HepG2 (cell line): ENCODE data around the gene ARGLU1. TPM values are rescaled to one million over a fixed set of nuclear protein-coding genes. Genes with fewer than 3 reads are reported as not detected.

Experiments
- ATAC-seq: fragments of 200-7000 bp; cut with Tn5 transposase; 3 replicates; pipeline ENCODE4 v1.9.1; 2020; ENCODE audit warnings: mild to moderate bottlenecking, moderate library complexity
- BruUV-seq: library from RNA; stranded (reverse); fragments of 400-500 nt; replicated peaks from 2 replicates; lab custom pipeline; 2021; lab: Mats Ljungman, UMichigan
- CTCF ChIA-PET: fragments of 300-600 bp; formaldehyde crosslinking; extraction: SDS; loops from one replicate; lab custom pipeline; 2021; ENCODE audit warnings: low total read pairs, inconsistent platforms, low intra/inter-chr PET ratio; lab: Yijun Ruan, JAX
- POLR2A ChIA-PET: fragments of 350-600 bp; sonication (Branson Sonifier 250); formaldehyde crosslinking; loops from one replicate; lab custom pipeline; 2020; ENCODE audit warnings: antibody characterized with exemption, inconsistent platforms; lab: Yijun Ruan, JAX
- DNase-seq: peaks from one replicate; pipeline ENCODE4 v3.0.0-alpha.2; 2015; ENCODE audit warnings: low spot score
- FAIRE-seq: peaks from 3 replicates; lab custom pipeline; 2011; peaks lifted over from hg19 to GRCh38; lab: Jason Lieb, UNC
- H2AFZ ChIP-seq: one replicate; pipeline ENCODE4 v1.6.1; 2011; ENCODE audit warnings: low read length, inconsistent platforms
- H3K27ac ChIP-seq: fragments of 300-600 bp; 3 replicates; pipeline ENCODE4 v1.8.0; 2011; ENCODE audit warnings: mixed run types, mild to moderate bottlenecking, mixed read lengths, low read length, inconsistent platforms; ENCODE audit not compliant: insufficient read depth; ENCODE audit errors: extremely low read length
- H3K27me3 ChIP-seq, 2 experiments: fragments of 200-600 bp in 1 of 2; 2 replicates in 1 of 2; 3 replicates in 1 of 2; pipeline versions ENCODE4 v1.6.0 to v1.8.0; 2011; ENCODE audit warnings: low read length in 2 of 2, mild to moderate bottlenecking in 2 of 2, moderate library complexity in 2 of 2, inconsistent platforms in 1 of 2; ENCODE audit not compliant: insufficient read depth in 2 of 2, control insufficient read depth in 1 of 2
- H3K36me3 ChIP-seq, 2 experiments: fragments of 200-600 bp in 1 of 2; replicated peaks in 1 of 2; 2 replicates in 1 of 2; 3 replicates in 1 of 2; pipeline versions ENCODE4 v1.5.1 to v1.8.0; 2011; ENCODE audit warnings: low read length in 2 of 2, inconsistent platforms in 1 of 2; ENCODE audit not compliant: insufficient read depth in 2 of 2, control insufficient read depth in 1 of 2
- H3K4me1 ChIP-seq: 2 replicates; pipeline ENCODE4 v1.5.1; 2012; ENCODE audit warnings: low read length, inconsistent platforms; ENCODE audit not compliant: insufficient read depth
- H3K4me2 ChIP-seq: 2 replicates; pipeline ENCODE4 v1.6.0; 2011; ENCODE audit warnings: low read depth, low read length, inconsistent platforms
- H3K4me3 ChIP-seq, 3 experiments: fragments of 200-600 bp in 1 of 3; sonication (generic), shearing (Covaris generic) in 1 of 3; replicated peaks in 1 of 3; 2 replicates each; pipeline ENCODE4 v1.5.1; 2011 to 2016; ENCODE audit warnings: low read length in 3 of 3, inconsistent platforms in 2 of 3, low read depth in 2 of 3, mild to moderate bottlenecking in 2 of 3, control low read depth in 1 of 3, mixed read lengths in 1 of 3; ENCODE audit not compliant: insufficient read depth in 1 of 3
- H3K79me2 ChIP-seq: one replicate; pipeline ENCODE4 v1.6.1; 2011; ENCODE audit warnings: low read length, inconsistent platforms; ENCODE audit not compliant: insufficient read depth
- H3K9ac ChIP-seq: 2 replicates; pipeline ENCODE4 v1.6.0; 2011; ENCODE audit warnings: mild to moderate bottlenecking, low read depth, low read length, inconsistent platforms; ENCODE audit not compliant: insufficient read depth
- H3K9me3 ChIP-seq: 2 replicates; pipeline ENCODE4 v1.5.1; 2012; ENCODE audit warnings: mild to moderate bottlenecking, low read length
- H4K20me1 ChIP-seq: 2 replicates; pipeline ENCODE4 v1.6.0; 2011; ENCODE audit warnings: inconsistent platforms, mild to moderate bottlenecking, low read length, moderate library complexity; ENCODE audit not compliant: insufficient read depth
- MAX ChIP-seq: IDR thresholded peaks from 2 replicates; pipeline ENCODE4 v1.6.1; 2012; ENCODE audit warnings: inconsistent platforms
- NR2C2 ChIP-seq: sonication (generic); formaldehyde crosslinking; IDR thresholded peaks from 2 replicates; pipeline ENCODE4 v1.4.0; 2020; ENCODE audit warnings: missing genetic modification reagents, mild to moderate bottlenecking, moderate library complexity, borderline replicate concordance
- PATZ1 ChIP-seq: sonication (generic); formaldehyde crosslinking; IDR thresholded peaks from 2 replicates; pipeline ENCODE4 v1.4.0; 2020; ENCODE audit warnings: missing genetic modification reagents
- SIN3B ChIP-seq: fragments of 150-350 bp; IDR thresholded peaks from 2 replicates; pipeline ENCODE4 v1.6.1; 2014; ENCODE audit warnings: low read length
- ZBTB7A ChIP-seq: sonication (generic); formaldehyde crosslinking; IDR thresholded peaks from 2 replicates; pipeline ENCODE4 v1.8.0; 2022; ENCODE audit warnings: mild to moderate bottlenecking, missing genetic modification reagents
- ZNF274 ChIP-seq: sonication (generic); formaldehyde crosslinking; IDR thresholded peaks from 2 replicates; pipeline ENCODE4 v1.5.1; 2020; ENCODE audit warnings: mild to moderate bottlenecking, missing genetic modification reagents
- ZNF572 ChIP-seq: sonication (generic); formaldehyde crosslinking; IDR thresholded peaks from 2 replicates; pipeline ENCODE4 v1.5.1; 2020; ENCODE audit warnings: mild to moderate bottlenecking, missing genetic modification reagents
- ZNF780A ChIP-seq: sonication (generic); formaldehyde crosslinking; IDR thresholded peaks from 2 replicates; pipeline ENCODE4 v1.8.0; 2022; ENCODE audit warnings: mild to moderate bottlenecking, missing genetic modification reagents, moderate library complexity
- ZNF841 ChIP-seq: sonication (generic); formaldehyde crosslinking; IDR thresholded peaks from 2 replicates; pipeline ENCODE4 v1.8.1; 2023; ENCODE audit warnings: missing genetic modification reagents, borderline replicate concordance
- WGBS: methylation state at CpG from one replicate; pipeline ENCODE4 v1.1.6; 2017; ENCODE audit warnings: low lambda C conversion rate; 5-methylcytosine and 5-hydroxymethylcytosine counted together
- in situ Hi-C: cut with HindIII; loops from 2 replicates; pipeline ENCODE4 v1.10.0; 2017; ENCODE audit warnings: low pct_unique_long_range_greater_than_20kb; ENCODE audit not compliant: extremely low pct_ligation_motif_present
- intact Hi-C: fragments of 100-400 bp; cut with micrococcal nuclease; formaldehyde crosslinking; loops from one replicate; pipeline ENCODE4 v1.10.0; 2022; ENCODE audit not compliant: unreplicated experiment
- polyA plus RNA-seq, 8 experiments: library from polyadenylated mRNA; depleted of rRNA in 3 of 8; stranded (reverse) in 7 of 8; unstranded in 1 of 8; fragments of >200 nt; fragmentation: Illumina TruSeq in 4 of 8; extraction: Trizol in 4 of 8; gene quantifications; 2 replicates each; pipeline versions ENCODE4 v1.2.1 to v1.2.3, GENCODE V29; 2011 to 2016; ENCODE audit warnings: low read depth in 4 of 8, missing spikeins in 1 of 8, mixed read lengths in 1 of 8; ENCODE audit not compliant: insufficient read depth in 1 of 8
- total RNA-seq, 5 experiments: library from RNA; depleted of rRNA; stranded (reverse); fragments of >200 nt; fragmentation: Illumina TruSeq; extraction: Trizol; gene quantifications; 2 replicates each; pipeline ENCODE4 v1.2.3, GENCODE V29; 2016; ENCODE audit warnings: low read depth in 1 of 5
- TF ChIP-seq, protein P1 (sequence below): sonication (generic); formaldehyde crosslinking; IDR thresholded peaks from 2 replicates; pipeline ENCODE4 v1.8.0; 2022; ENCODE audit warnings: mild to moderate bottlenecking, missing genetic modification reagents; ENCODE audit not compliant: insufficient replicate concordance

The ARGLU1 gene
- total and polyA plus RNA-seq, 2 of the 13 experiments (the other 11 are each of a cell fraction or from before 2014, with no cell fraction given) = 47.1 to 70.6 TPM

DNA sequence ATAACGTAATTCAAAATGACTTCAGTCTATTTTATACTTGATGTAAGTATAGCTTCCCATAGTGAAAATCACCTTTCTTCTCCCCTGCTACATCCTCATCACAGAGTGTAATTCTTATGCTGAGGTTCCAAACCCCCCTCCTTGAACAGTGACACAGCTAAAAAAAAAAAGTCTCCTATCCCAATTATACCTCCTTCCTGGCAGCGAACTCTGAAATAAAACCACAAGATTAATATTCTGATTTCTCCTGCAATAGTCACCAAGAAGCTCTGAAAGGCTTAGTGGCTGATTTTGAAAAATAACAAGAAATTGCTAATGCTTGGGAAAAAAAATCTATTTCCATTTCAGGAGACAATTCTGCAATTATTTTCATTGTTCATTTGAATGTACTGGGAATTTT lies 68.8 kb downstream of the ARGLU1 start:
- CTCF ChIA-PET = no interaction called here
- Histone ChIP-seq H4K20me1 (no peaks in the 10 kb centered on the region), H3K9ac (no peak overlapping the region), H3K27me3 (no peaks in the 10 kb centered on the region), H3K9me3 (no peaks in the 10 kb centered on the region), H2AFZ (no peak overlapping the region), H3K36me3 (no peaks in the 10 kb centered on the region), H3K4me1 (no peaks in the 10 kb centered on the region), H3K79me2 (no peaks in the 10 kb centered on the region), H3K4me3 (no peak overlapping the region), H3K27ac (no peak overlapping the region), H3K4me2 (no peak overlapping the region)
- intact Hi-C loops = no loop called here
- in situ Hi-C loops = no loop called here
- WGBS = 0% methylated on average over 2 of the region's 2 CpGs
- no peak for DNase-seq
- BruUV-seq = no TSS peak
- no peak for FAIRE-seq
- TF ChIP-seq ZNF572 (CRISPR knock-in tag) (no peak), PATZ1 (CRISPR knock-in tag) (no peak), ZBTB7A (CRISPR knock-in tag) (no peak), MAX (no peak), NR2C2 (CRISPR knock-in tag) (no peak), ZNF841 (CRISPR knock-in tag) (no peak), SIN3B (no peak), ZNF274 (CRISPR knock-in tag) (no peak), ZNF780A (CRISPR knock-in tag) (no peak)
- TF ChIP-seq, protein P1, sequence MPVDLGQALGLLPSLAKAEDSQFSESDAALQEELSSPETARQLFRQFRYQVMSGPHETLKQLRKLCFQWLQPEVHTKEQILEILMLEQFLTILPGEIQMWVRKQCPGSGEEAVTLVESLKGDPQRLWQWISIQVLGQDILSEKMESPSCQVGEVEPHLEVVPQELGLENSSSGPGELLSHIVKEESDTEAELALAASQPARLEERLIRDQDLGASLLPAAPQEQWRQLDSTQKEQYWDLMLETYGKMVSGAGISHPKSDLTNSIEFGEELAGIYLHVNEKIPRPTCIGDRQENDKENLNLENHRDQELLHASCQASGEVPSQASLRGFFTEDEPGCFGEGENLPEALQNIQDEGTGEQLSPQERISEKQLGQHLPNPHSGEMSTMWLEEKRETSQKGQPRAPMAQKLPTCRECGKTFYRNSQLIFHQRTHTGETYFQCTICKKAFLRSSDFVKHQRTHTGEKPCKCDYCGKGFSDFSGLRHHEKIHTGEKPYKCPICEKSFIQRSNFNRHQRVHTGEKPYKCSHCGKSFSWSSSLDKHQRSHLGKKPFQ (CRISPR knock-in tag) = no peak
- POLR2A ChIA-PET = no interaction called here
- ATAC-seq = no peak
